HS-27A (cell line): ENCODE measurements around the gene PFDN6.

Experiments used
- DNase-seq: peaks from one replicate; pipeline ENCODE4 v3.0.0-alpha.2; 2012; ENCODE audit warnings: low read depth, missing footprints

The PFDN6 gene

GRCh38 chr6:33317419-33317668 lies 27.9 kb downstream of the PFDN6 start:
- DNase-seq = no peak

- DNase-seq = peak; percentile 93
These were observed 28.4 kb downstream of the PFDN6 start, which contains the start of gene ZBTB22 for GRCh38 chr6:33317669-33318425. ZBTB22 (minus strand) TSS chr6:33317744; CDS start chr6:33316916, 828 bp downstream.

GRCh38 chr6:33318426-33319073 lies 29.1 kb downstream of the PFDN6 start:
- DNase-seq = no peak

- no peak for DNase-seq
These were observed 30.5 kb downstream of the PFDN6 start for GRCh38 chr6:33319939-33320314.

GRCh38 chr6:33320315-33321181 lies 31.1 kb downstream of the PFDN6 start:
- DNase-seq = peak; percentile 77

- DNase-seq = no peak
These were observed 31.8 kb downstream of the PFDN6 start for GRCh38 chr6:33321227-33321626.

GRCh38 chr6:33323623-33323948 lies 34.2 kb downstream of the PFDN6 start:
- no peak for DNase-seq

- DNase-seq = no peak
These were observed 34.7 kb downstream of the PFDN6 start for GRCh38 chr6:33324125-33324524.

GRCh38 chr6:33329058-33329457 lies 39.7 kb downstream of the PFDN6 start:
- no peak for DNase-seq

- DNase-seq = no peak
These were observed 41.3 kb downstream of the PFDN6 start for GRCh38 chr6:33330736-33331135.

GRCh38 chr6:33333666-33334065 lies 44.3 kb downstream of the PFDN6 start:
- DNase-seq = no peak

GRCh38 chr6:33335916-33336315 lies 46.5 kb downstream of the PFDN6 start:
- no peak for DNase-seq

- DNase-seq = no peak
These were observed 47.1 kb downstream of the PFDN6 start for GRCh38 chr6:33336495-33336894.

- no peak for DNase-seq
These were observed 49.8 kb downstream of the PFDN6 start for GRCh38 chr6:33339193-33339592.
